Muscle layer of colon (tissue), 2 donors: ENCODE results near the gene PLOD2.

ENCODE experiments used
- H3K27ac ChIP-seq: one replicate; pipeline ENCODE4 v1.7.0; 2013; ENCODE audit warnings: low read depth, mild to moderate bottlenecking, low read length, moderate library complexity
- H3K27me3 ChIP-seq, 2 donors: one replicate each; pipeline ENCODE4 v1.7.0; 2013; ENCODE audit warnings: low read length in 2 of 2, mild to moderate bottlenecking in 2 of 2; ENCODE audit not compliant: insufficient read depth in 2 of 2, control insufficient read depth in 1 of 2
- H3K36me3 ChIP-seq: one replicate; pipeline ENCODE4 v1.7.0; 2013; ENCODE audit warnings: mild to moderate bottlenecking, low read length; ENCODE audit not compliant: insufficient read depth
- H3K4me1 ChIP-seq: one replicate; pipeline ENCODE4 v1.7.0; 2013; ENCODE audit warnings: mild to moderate bottlenecking, low read length; ENCODE audit not compliant: insufficient read depth
- H3K4me3 ChIP-seq, 2 donors: one replicate each; pipeline ENCODE4 v1.7.0; 2013; ENCODE audit warnings: low read length in 2 of 2, low read depth in 1 of 2, mild to moderate bottlenecking in 1 of 2, moderate library complexity in 1 of 2
- H3K9ac ChIP-seq: one replicate; pipeline ENCODE4 v1.7.0; 2013; ENCODE audit warnings: low read length
- H3K9me3 ChIP-seq: one replicate; pipeline ENCODE4 v1.7.0; 2013; ENCODE audit warnings: mild to moderate bottlenecking, low read length
- donor health status: abdominal sarcoma.
- donor health status: Adenocarcinoma of cecum.

PLOD2 gene

DNA sequence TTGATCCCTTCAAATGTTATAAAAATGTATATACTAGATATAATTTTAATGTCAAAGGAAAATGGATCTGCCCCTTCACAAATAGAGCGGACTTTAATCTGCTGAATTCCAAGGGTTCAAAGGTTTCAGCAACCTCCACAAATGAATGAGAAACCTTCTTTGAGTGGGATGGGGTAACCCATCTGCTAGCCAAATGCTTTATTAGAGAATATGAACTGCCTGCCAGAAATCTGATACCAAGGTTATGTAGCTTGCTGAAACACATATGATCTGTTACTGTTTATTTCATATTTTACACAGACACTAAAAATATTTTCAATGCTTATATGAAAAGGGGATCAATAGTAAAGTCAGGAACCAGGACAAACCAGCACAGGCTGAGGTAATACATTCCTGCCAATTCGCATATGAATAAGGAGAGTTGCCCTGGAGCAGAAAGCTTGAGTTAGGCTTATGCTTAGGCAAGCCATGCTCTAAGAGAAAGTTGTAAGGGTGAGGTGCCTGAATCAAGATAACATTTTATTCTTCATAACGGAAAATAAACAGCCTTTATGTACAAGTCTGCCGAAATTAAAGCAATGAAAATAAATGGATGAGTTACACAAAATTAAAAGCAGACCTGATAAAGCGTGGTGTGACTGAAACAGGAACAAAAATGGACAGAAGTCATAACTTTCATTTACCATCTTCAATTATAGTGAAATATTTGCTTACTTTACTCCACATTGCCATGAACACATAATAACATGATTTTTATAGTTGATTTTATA lies 26.5 kb downstream of the PLOD2 start:
- H3K4me1 ChIP-seq, result peaks cover 52% of the 10 kb centered on the region
- H3K36me3 ChIP-seq, result no peaks in the 10 kb centered on the region
- no peaks in the 10 kb centered on the region for H3K27me3 ChIP-seq
- no peak overlapping the region for H3K9ac ChIP-seq
- H3K4me3 ChIP-seq, result no peak overlapping the region
- no peaks in the 10 kb centered on the region for H3K9me3 ChIP-seq
- no peak overlapping the region for H3K27ac ChIP-seq

DNA sequence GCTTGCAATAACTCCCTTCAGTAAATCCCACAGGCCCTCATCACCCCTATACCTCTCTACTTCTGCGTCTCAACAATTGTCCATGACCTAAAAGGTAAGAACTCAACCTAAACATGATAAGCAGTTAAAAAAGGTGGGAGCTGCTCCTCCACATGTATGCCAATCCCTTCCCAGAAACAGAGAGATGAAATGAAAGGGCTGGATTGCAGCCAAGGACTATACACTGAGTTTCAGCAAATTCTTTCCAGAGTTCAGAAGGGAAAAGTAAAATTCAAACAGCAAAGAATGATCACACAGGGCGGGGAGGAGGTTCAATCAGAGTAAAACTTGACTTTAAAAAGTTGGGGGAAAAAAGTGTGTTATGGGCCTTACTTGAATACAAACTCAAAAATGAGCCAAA lies 27.5 kb downstream of the PLOD2 start:
- no peaks in the 10 kb centered on the region for H3K36me3 ChIP-seq
- no peak overlapping the region for H3K27ac ChIP-seq
- H3K27me3 ChIP-seq, result no peaks in the 10 kb centered on the region
- no peak overlapping the region for H3K4me3 ChIP-seq
- H3K9me3 ChIP-seq, result no peaks in the 10 kb centered on the region
- peaks cover 47% of the 10 kb centered on the region for H3K4me1 ChIP-seq
- H3K9ac ChIP-seq, result no peak overlapping the region

DNA sequence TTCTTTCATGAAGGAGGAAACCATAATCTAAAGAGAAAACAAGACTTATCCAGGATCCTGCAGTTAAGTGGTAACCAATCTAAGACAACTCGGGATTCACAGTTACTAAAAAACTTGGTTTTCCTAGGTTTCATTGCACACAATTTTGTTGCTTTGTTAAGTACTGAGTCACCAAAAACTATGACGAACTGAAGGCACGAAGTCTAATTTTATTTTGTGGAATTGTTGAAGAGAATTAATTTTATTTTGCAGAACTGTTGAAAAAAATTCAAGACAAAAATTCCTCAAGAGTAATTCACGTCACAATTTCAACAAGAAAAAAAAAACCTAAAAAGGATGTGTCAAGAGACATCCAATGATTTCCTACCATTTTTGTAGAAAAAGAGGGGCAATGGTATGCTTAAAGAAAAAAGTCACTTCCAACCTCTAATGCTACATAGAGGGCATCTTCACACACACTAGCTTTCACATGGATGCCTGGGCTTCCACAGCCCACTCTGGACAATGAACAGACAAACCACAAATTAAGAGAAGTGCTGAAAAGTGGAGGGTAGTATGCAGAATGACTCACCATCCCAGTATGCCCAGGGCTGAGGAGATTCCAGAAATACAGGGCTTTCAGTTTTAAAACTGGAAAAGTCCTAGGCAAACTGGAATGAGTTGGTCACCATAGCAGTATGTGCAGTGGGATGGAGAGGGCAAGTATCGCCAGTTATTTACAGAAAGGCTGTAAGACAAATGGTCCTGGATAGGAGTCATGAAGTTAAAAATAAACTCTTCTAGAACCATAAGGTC lies 29.2 kb downstream of the PLOD2 start:
- H3K9ac ChIP-seq, result no peak overlapping the region
- H3K4me3 ChIP-seq, result no peak overlapping the region
- no peaks in the 10 kb centered on the region for H3K36me3 ChIP-seq
- H3K27me3 ChIP-seq, result no peaks in the 10 kb centered on the region
- H3K27ac ChIP-seq, result no peak overlapping the region
- H3K9me3 ChIP-seq, result no peaks in the 10 kb centered on the region
- H3K4me1 ChIP-seq, result peaks cover 46% of the 10 kb centered on the region

DNA sequence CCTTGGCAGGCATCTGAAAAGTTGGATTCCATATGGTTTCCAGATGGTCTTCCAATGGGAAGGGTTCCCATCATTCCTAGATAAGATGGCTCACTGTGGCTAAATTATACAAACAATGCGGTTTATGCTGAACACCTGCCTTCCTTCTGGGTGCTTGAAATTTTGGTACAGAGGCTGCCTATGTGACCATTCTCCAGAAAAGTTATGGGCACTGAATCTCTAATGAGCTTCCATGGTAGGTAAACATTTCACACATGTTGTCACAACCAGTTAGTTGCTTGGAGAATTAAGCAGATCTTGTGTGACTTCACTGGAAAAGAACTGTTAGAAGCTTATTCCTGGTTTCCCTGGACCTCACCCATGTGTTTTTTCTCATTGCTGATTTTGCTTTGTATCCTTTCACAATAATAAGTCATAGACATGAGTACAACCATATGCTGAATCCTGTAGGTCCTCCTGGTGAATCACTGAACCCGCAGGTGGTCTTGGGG lies 30.1 kb downstream of the PLOD2 start:
- H3K9ac ChIP-seq, result no peak overlapping the region
- H3K9me3 ChIP-seq, result no peaks in the 10 kb centered on the region
- no peak overlapping the region for H3K4me3 ChIP-seq
- H3K36me3 ChIP-seq, result no peaks in the 10 kb centered on the region
- no peaks in the 10 kb centered on the region for H3K27me3 ChIP-seq
- peaks cover 42% of the 10 kb centered on the region for H3K4me1 ChIP-seq
- H3K27ac ChIP-seq, result no peak overlapping the region

DNA sequence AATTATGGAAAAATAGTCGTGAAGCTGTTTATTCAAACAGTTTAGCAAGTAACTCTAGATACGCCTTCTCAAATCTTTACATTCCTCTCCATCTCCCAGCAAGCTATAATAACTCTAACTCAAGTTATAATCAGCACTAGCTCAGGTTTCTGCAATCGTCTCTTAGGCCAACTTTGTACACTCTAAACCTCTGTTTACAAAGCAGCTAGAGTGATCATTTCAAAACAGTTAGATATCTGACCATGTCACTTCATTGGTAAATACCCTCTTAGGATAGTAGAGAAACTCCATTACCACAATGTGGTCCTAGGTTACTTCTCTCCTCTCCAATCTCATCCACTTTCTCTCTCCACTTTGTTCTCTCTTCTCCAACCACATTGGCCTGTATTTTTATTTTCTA lies 31.2 kb downstream of the PLOD2 start:
- no peaks in the 10 kb centered on the region for H3K27me3 ChIP-seq
- H3K4me1 ChIP-seq, result peaks cover 42% of the 10 kb centered on the region
- no peak overlapping the region for H3K9ac ChIP-seq
- no peak overlapping the region for H3K4me3 ChIP-seq
- no peaks in the 10 kb centered on the region for H3K9me3 ChIP-seq
- H3K27ac ChIP-seq, result no peak overlapping the region
- no peaks in the 10 kb centered on the region for H3K36me3 ChIP-seq

DNA sequence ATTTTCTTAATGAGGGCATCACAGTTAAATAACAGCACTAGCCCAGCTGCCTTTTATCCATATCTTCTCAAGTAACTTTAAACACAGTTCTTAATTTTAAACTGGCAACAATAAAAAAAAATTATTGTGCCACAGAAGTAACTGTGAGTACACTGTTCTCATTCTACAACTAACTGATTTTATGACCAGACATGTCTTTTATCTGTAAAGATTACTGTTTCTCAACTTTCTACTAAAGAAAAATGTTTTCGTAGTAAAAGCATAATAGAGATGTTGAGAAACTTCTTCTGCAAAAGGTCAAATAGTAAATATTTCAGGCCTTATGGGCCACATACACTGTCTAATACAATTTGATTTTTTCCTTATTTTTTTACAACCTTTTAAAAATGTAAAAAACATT lies 32.0 kb downstream of the PLOD2 start:
- Histone ChIP-seq H3K4me1 (peaks cover 37% of the 10 kb centered on the region), H3K27ac (no peak overlapping the region), H3K36me3 (no peaks in the 10 kb centered on the region), H3K9me3 (no peaks in the 10 kb centered on the region), H3K9ac (no peak overlapping the region), H3K4me3 (no peak overlapping the region), H3K27me3 (no peaks in the 10 kb centered on the region)

DNA sequence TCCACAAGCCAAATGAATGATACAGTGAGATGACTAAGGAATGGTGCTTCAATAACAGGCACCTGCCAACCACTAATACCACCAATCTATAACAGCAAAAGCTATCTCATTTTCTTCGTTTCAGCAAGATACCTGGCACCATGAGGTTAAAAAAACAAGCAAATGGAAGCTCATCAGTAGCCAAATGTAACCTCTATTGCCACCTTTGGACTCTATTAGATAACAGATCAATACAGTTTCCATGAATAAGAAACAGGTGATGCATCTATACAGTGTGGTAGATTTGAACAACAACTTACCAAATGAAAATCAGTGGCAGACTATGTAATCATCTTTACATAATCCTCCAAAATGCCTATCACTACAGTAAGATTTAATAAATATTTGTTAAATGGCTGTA lies 32.8 kb downstream of the PLOD2 start:
- Histone ChIP-seq H3K9me3 (no peaks in the 10 kb centered on the region), H3K27me3 (no peaks in the 10 kb centered on the region), H3K4me1 (peaks cover 37% of the 10 kb centered on the region), H3K36me3 (no peaks in the 10 kb centered on the region), H3K27ac (no peak overlapping the region), H3K4me3 (no peak overlapping the region), H3K9ac (no peak overlapping the region)

DNA sequence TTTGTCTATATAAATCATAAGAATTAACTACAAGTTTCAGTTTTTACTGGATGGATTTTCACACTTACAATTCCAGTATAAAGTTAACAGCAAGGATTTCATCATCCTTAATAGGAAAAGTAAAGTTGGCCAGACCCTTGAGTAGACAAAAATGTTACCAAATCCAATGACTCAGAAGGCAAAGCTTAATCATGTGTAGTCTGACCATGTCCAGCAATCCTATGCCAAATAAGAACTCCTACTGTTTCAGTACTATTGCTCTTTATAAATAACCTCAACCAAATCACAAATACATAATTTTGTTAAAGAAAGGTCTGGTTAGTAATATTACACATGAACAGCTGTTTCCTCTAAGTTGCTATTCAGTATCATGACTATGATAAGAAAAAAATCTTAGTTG lies 35.0 kb downstream of the PLOD2 start:
- peaks cover 21% of the 10 kb centered on the region for H3K4me1 ChIP-seq
- no peaks in the 10 kb centered on the region for H3K27me3 ChIP-seq
- no peak overlapping the region for H3K9ac ChIP-seq
- H3K27ac ChIP-seq, result no peak overlapping the region
- H3K9me3 ChIP-seq, result no peaks in the 10 kb centered on the region
- no peak overlapping the region for H3K4me3 ChIP-seq
- H3K36me3 ChIP-seq, result peaks cover 1% of the 10 kb centered on the region

DNA sequence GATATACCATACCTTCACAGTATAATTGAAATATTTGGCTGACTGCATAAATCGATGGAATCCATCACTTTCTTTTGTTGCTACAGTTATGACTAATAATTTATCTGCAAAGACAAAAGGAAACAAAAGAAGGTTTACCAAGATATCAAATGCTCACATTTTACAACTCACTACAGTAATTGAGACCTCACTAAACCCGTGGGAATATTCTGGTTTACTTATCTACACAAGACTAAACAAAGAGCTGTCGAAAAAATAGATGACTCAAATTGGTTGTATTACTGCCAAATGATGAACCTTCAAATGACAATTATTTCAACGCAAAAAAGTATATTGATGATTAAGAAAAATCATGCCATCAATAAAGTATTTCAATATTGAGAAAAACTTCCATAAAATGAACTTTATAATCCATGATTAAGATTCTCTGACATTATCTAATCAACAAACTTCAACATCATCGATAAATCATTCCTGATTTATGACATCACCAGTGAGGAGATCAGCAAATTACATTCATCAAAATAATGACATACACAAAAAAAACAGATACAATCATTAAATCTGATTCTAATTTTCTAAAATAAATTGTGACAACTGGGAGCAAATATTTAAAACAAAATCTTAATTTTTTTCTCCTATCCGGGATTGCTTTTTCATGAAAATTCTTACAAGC lies 36.7 kb downstream of the PLOD2 start:
- Histone ChIP-seq H3K9ac (no peak overlapping the region), H3K4me1 (peaks cover 12% of the 10 kb centered on the region), H3K9me3 (no peaks in the 10 kb centered on the region), H3K27me3 (no peaks in the 10 kb centered on the region), H3K27ac (no peak overlapping the region), H3K36me3 (peaks cover 5% of the 10 kb centered on the region), H3K4me3 (no peak overlapping the region)

DNA sequence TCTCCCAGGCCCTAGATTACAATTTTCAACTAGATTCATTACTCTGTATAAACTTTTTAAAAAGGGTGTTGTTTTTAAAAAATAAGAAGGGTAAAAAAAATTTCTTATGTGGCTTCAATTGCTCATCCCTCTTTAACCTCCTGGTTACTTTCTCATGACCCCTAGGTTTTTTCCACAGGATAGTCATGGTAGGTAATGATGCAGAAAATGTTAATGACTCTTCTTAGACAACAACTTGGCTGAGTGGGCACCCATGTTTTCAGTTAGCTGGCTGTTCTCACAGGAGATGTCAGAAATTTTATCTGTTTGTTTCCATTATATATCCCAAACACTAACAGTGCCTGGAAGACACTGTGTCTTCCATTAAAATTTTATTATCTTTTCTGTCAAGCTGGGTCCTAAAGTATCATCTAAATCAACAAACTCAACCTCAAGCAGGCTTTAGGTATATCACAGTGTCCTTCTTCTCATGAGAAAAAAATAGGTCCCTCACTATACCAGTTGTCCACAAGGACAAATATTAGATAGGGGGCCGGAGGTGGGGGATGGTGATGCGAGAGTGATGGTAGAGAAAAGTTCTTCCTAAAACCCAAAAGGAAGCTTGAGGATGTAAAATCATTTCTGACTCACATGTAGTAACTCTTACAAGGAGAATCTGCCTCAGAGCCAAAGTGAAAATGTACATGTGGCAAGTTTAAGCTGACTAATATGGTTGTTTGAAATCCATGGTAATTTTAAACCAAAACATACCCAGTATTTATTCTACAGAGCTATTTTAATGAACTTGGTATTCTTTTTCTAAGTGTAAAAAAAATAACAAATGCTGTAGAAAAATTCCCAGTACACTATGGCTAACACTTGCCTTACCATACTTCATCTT lies 43.3 kb downstream of the PLOD2 start:
- Histone ChIP-seq H3K27ac (no peak overlapping the region), H3K4me3 (no peak overlapping the region), H3K9ac (no peak overlapping the region), H3K4me1 (peaks cover 6% of the 10 kb centered on the region), H3K9me3 (no peaks in the 10 kb centered on the region), H3K36me3 (peaks cover 5% of the 10 kb centered on the region), H3K27me3 (no peaks in the 10 kb centered on the region)

DNA sequence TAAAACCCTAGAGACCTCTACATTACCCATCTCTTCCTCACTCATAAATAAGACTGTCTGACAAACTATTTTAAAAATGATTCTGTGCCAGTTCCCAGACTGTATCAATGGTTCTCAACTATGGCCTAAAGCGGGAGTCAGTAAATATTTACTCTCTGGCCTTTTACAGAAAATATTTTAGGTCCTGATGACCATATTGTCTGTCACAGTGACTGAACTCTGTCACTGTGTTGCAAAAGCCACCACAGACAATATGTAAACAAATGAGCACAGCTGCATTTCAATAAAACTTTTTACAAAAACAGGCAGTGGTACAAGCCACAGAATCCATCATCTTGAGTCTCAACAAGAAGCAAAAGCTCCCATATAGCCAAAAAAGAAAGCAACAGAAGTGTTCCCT lies 45.4 kb downstream of the PLOD2 start:
- Histone ChIP-seq H3K4me1 (peaks cover 6% of the 10 kb centered on the region), H3K27me3 (no peaks in the 10 kb centered on the region), H3K27ac (no peak overlapping the region), H3K36me3 (peaks cover under 1% of the 10 kb centered on the region), H3K4me3 (no peak overlapping the region), H3K9me3 (no peaks in the 10 kb centered on the region), H3K9ac (no peak overlapping the region)
